K562 (cell line): Measurements from ENCODE around the gene HAAO. TPM values are rescaled to one million over a fixed set of nuclear protein-coding genes. Genes with fewer than 3 reads are reported as not detected.
A peak's percentile ranks its signal among the peaks of the same experiment; 100 is the strongest.

Experiments used
- CC2D1A ChIP-seq: fragments of 450-650 bp; IDR thresholded peaks from 2 replicates; pipeline ENCODE4 v1.6.1; 2017; ENCODE audit warnings: mild to moderate bottlenecking
- CHD7 ChIP-seq: fragments of 200-600 bp; sonication (generic); IDR thresholded peaks from one replicate; pipeline ENCODE4 v1.6.1; 2012; ENCODE audit warnings: mild to moderate bottlenecking, low read depth, low read length, inconsistent platforms
- CREM ChIP-seq: IDR thresholded peaks from 2 replicates; pipeline ENCODE4 v1.6.1; 2014; ENCODE audit warnings: antibody characterized with exemption, low read depth
- CTCF ChIP-seq, 3 experiments: IDR thresholded peaks in 2 of 3; conservative IDR thresholded peaks in 1 of 3; 2 replicates each; pipeline ENCODE4 v1.5.1; 2011 to 2012; ENCODE audit warnings: low read length in 3 of 3, mild to moderate bottlenecking in 3 of 3, control low read depth in 2 of 3, improper control_type of control experiment in 1 of 3, inconsistent platforms in 1 of 3, low read depth in 1 of 3, mixed read lengths in 1 of 3, moderate library complexity in 1 of 3; ENCODE audit not compliant: insufficient read depth in 2 of 3
- DEAF1 ChIP-seq: fragments of 450-650 bp; formaldehyde crosslinking; IDR thresholded peaks from 2 replicates; pipeline ENCODE4 v1.4.0; 2020; ENCODE audit warnings: mild to moderate bottlenecking, moderate library complexity
- ETV5 ChIP-seq: sonication (generic); formaldehyde crosslinking; IDR thresholded peaks from 2 replicates; pipeline ENCODE4 v1.4.0; 2020; ENCODE audit warnings: low read depth, mild to moderate bottlenecking, missing genetic modification reagents
- GATAD2A ChIP-seq: fragments of 450-650 bp; IDR thresholded peaks from 2 replicates; pipeline ENCODE4 v1.6.1; 2017
- L3MBTL2 ChIP-seq: fragments of 450-650 bp; IDR thresholded peaks from 2 replicates; pipeline ENCODE4 v1.6.1; 2016; ENCODE audit warnings: mild to moderate bottlenecking, moderate library complexity
- MYC ChIP-seq, 2 experiments: fragments of 250-450 bp in 1 of 2; sonication (Bioruptor Pico) in 1 of 2; IDR thresholded peaks; 2 replicates each; pipeline versions ENCODE4 v1.5.1 to v1.6.1; 2012 to 2021; ENCODE audit warnings: low read depth in 2 of 2, borderline replicate concordance in 1 of 2, improper control_type of control experiment in 1 of 2, low read length in 1 of 2, mild to moderate bottlenecking in 1 of 2, moderate library complexity in 1 of 2
- NRF1 ChIP-seq, 2 experiments: fragments of 450-650 bp; IDR thresholded peaks in 1 of 2; conservative IDR thresholded peaks in 1 of 2; 2 replicates each; pipeline ENCODE4 v1.6.1; 2014; ENCODE audit warnings: mild to moderate bottlenecking in 2 of 2
- RB1 ChIP-seq: fragments of 450-650 bp; IDR thresholded peaks from 2 replicates; pipeline ENCODE4 v1.6.1; 2017; ENCODE audit warnings: low read depth, mild to moderate bottlenecking
- polyA plus RNA-seq, 8 experiments: library from polyadenylated mRNA; depleted of rRNA in 4 of 8; stranded (reverse) in 5 of 8; unstranded in 3 of 8; fragments of >200 nt; fragmentation: Nextera tagmentation in 2 of 8; fragmentation: Illumina TruSeq in 1 of 8; extraction: Ambion mirVana in 2 of 8; extraction: Trizol in 1 of 8; gene quantifications; 2 replicates each; pipeline versions ENCODE4 v1.2.1 to v1.2.3, GENCODE V29; 2011 to 2014; ENCODE audit warnings: inconsistent platforms in 1 of 8, missing spikeins in 1 of 8
- total RNA-seq, 7 experiments: library from RNA; depleted of rRNA in 6 of 7; stranded (reverse); fragments of >200 nt in 6 of 7; fragmentation: Illumina TruSeq in 2 of 7; extraction: Trizol in 2 of 7; gene quantifications; 2 replicates each; pipeline versions ENCODE4 v1.2.1 to v1.2.3, GENCODE V29; 2011 to 2021; ENCODE audit warnings: low replicate concordance in 1 of 7

HAAO gene
- total and polyA plus RNA-seq, 9 of the 15 experiments (the other 6 are each of a cell fraction or from before 2014, with no cell fraction given): not detected

GRCh38 chr2:42828487-42829425, 36.4 kb upstream of the HAAO start (continued):
- TF ChIP-seq CTCF (IDR thresholded peaks at IDR 0.05 in 2 of 3, conservative IDR thresholded peaks at IDR 0.05 in 1 of 3; ENCODE audit: insufficient read depth in 2 of 3, low read depth in 1 of 3, low read length in 3 of 3) (peak; percentile 89 to 97 (median 95)), CREM (peak; percentile 25; the same call in 1 of the 2 replicates), CC2D1A (peak; percentile 52; the same call in 1 of the 2 replicates), NRF1 (conservative IDR thresholded peaks at IDR 0.05 in 1 of 2, IDR thresholded peaks at IDR 0.05 in 1 of 2) (no peak), ETV5 (no peak), GATAD2A (no peak), L3MBTL2 (peak; percentile 18; the same call in 1 of the 2 replicates), CHD7 (no peak), DEAF1 (CRISPR knock-in tag) (peak; percentile 80), RB1 (peak; percentile 56; the same call in 1 of the 2 replicates), MYC (IDR thresholded peaks at IDR 0.05; ENCODE audit: low read depth, low read length) (peak; percentile 55; the same call in 1 of the 2 replicates), MYC (CRISPR knock-in tag; IDR thresholded peaks at IDR 0.05; ENCODE audit: borderline replicate concordance, low read depth) (no peak)
